Nephron (organoid): ENCODE results near the gene USP46.

ENCODE experiments used
- H3K27ac Mint-ChIP-seq, 3 experiments: 2 replicates each; pipeline ENCODE4 v1.8.0; 2020; ENCODE audit warnings: mixed read lengths in 3 of 3, mild to moderate bottlenecking in 2 of 3, moderate library complexity in 1 of 3
- H3K27me3 Mint-ChIP-seq: 2 replicates; pipeline ENCODE4 v1.8.0; 2021; ENCODE audit warnings: low read depth, mild to moderate bottlenecking, moderate library complexity, mixed read lengths
- H3K36me3 Mint-ChIP-seq: 2 replicates; pipeline ENCODE4 v1.8.0; 2020; ENCODE audit warnings: low read depth, mixed read lengths
- H3K4me1 Mint-ChIP-seq: 2 replicates; pipeline ENCODE4 v1.8.0; 2020; ENCODE audit warnings: mixed read lengths
- H3K4me3 Mint-ChIP-seq, 3 experiments: 2 replicates each; pipeline ENCODE4 v1.8.0; 2020; ENCODE audit warnings: mild to moderate bottlenecking in 3 of 3, mixed read lengths in 3 of 3, moderate library complexity in 2 of 3
- H3K9me3 Mint-ChIP-seq: 2 replicates; pipeline ENCODE4 v1.8.0; 2020; ENCODE audit warnings: mixed read lengths
- TF ChIP-seq, protein P1 (sequence below), 3 experiments: fragments of 200-600 bp; sonication (generic); IDR thresholded peaks; one replicate each; pipeline ENCODE4 v1.5.0; 2021; ENCODE audit warnings: antibody characterized with exemption in 3 of 3; ENCODE audit not compliant: unreplicated experiment in 3 of 3

Gene USP46

DNA sequence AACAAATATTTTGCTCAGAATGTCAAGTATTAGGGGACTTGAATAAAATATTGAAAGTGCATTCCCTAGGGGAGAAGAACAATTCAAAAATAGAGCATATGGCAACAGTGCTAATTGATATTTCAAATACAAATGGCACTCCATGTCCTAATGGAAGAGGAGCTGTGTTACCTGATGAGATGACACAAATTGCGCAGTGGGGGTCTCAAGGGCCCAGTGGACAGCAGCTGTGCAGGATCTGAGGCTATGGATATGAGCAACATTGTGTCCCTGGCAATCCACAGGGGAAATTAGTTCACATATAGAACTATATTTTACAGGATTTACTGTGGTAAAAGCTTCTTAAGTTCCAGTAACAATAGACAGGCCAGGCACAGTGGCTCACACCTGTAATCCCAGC, 17.4 kb upstream of the USP46 start:
- peaks cover 4% of the 10 kb centered on the region for H3K27me3 Mint-ChIP-seq
- no peak overlapping the region for H3K4me3 Mint-ChIP-seq
- no peaks in the 10 kb centered on the region for H3K9me3 Mint-ChIP-seq
- TF ChIP-seq, protein P1, sequence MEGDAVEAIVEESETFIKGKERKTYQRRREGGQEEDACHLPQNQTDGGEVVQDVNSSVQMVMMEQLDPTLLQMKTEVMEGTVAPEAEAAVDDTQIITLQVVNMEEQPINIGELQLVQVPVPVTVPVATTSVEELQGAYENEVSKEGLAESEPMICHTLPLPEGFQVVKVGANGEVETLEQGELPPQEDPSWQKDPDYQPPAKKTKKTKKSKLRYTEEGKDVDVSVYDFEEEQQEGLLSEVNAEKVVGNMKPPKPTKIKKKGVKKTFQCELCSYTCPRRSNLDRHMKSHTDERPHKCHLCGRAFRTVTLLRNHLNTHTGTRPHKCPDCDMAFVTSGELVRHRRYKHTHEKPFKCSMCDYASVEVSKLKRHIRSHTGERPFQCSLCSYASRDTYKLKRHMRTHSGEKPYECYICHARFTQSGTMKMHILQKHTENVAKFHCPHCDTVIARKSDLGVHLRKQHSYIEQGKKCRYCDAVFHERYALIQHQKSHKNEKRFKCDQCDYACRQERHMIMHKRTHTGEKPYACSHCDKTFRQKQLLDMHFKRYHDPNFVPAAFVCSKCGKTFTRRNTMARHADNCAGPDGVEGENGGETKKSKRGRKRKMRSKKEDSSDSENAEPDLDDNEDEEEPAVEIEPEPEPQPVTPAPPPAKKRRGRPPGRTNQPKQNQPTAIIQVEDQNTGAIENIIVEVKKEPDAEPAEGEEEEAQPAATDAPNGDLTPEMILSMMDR (IDR thresholded peaks at IDR 0.05; ENCODE audit: unreplicated experiment in 3 of 3): no peak
- no peaks in the 10 kb centered on the region for H3K36me3 Mint-ChIP-seq
- peaks cover 7% of the 10 kb centered on the region for H3K4me1 Mint-ChIP-seq
- H3K27ac Mint-ChIP-seq: no peak overlapping the region

DNA sequence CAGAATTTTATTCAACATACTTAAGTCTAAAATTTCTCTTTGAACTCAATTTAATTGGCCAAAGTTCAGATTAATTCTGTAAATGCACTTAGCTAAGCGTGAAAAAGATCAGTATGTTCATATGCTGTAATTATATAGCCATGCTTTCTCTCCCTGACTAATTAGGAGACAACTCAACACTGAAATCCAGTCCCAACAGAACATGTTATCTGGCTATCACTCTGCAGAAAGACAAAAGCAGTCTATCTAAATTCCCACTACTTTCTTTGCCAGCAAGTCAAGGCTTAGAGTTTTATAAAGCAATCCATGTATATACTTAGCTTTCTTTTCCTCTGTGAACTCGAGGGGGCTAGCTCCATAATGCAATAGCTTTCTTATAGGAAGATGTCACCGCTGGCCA, 16.0 kb upstream of the USP46 start:
- Mint-ChIP-seq H3K27me3 (peaks cover 4% of the 10 kb centered on the region), H3K36me3 (no peaks in the 10 kb centered on the region), H3K9me3 (no peaks in the 10 kb centered on the region), H3K4me3 (no peak overlapping the region), H3K27ac (no peak overlapping the region), H3K4me1 (peaks cover 7% of the 10 kb centered on the region)
- TF ChIP-seq, protein P1 (IDR thresholded peaks at IDR 0.05; ENCODE audit: unreplicated experiment in 3 of 3): no peak

DNA sequence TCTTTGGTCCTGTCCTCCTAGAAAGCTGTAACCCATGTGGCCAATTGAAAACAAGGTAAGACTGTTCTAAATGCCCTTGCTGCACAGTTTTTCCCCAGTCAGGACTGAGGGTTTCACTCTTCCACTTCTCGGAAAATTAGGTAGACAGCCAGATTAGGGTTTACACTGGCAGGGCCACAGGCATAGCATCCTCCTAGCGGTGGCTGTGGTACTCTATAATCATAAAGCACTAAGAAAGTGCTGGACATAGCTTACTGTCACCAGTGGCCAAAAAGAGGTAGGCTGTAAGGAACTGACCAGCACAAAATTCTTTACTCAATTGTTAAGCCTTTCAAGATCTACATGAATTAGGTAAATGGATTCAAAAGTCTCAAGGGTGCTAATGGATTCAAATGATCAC, 11.6 kb upstream of the USP46 start:
- H3K9me3 Mint-ChIP-seq: peaks cover under 1% of the 10 kb centered on the region
- peaks cover under 1% of the 10 kb centered on the region for H3K4me1 Mint-ChIP-seq
- no peak overlapping the region for H3K4me3 Mint-ChIP-seq
- TF ChIP-seq, protein P1 (IDR thresholded peaks at IDR 0.05; ENCODE audit: unreplicated experiment in 3 of 3): no peak
- H3K27ac Mint-ChIP-seq: no peak overlapping the region
- peaks cover 4% of the 10 kb centered on the region for H3K27me3 Mint-ChIP-seq
- H3K36me3 Mint-ChIP-seq: peaks cover under 1% of the 10 kb centered on the region

DNA sequence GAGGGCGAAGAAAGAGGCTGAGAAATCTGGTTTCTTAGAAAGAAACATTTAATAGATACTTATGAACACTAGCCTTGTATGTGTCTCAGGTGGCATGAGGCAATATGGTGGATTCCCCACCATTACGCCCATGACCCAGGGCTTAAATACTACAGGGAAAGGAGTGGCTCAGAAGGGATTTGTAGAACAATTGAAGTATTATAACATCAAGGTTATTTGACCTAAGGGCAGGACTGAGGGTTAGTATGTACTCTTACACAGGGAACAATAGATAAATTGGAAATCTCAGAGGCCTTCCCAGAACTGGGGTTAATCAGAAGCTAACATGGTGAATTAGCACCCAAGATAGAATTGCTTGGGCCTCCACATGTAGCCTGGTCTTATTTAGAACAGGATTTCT, 11.0 kb upstream of the USP46 start:
- no peak overlapping the region for H3K4me3 Mint-ChIP-seq
- no peak overlapping the region for H3K27ac Mint-ChIP-seq
- peaks cover 4% of the 10 kb centered on the region for H3K9me3 Mint-ChIP-seq
- no peaks in the 10 kb centered on the region for H3K4me1 Mint-ChIP-seq
- peaks cover 4% of the 10 kb centered on the region for H3K36me3 Mint-ChIP-seq
- TF ChIP-seq, protein P1 (IDR thresholded peaks at IDR 0.05; ENCODE audit: unreplicated experiment in 3 of 3): no peak
- H3K27me3 Mint-ChIP-seq: peaks cover 4% of the 10 kb centered on the region

DNA sequence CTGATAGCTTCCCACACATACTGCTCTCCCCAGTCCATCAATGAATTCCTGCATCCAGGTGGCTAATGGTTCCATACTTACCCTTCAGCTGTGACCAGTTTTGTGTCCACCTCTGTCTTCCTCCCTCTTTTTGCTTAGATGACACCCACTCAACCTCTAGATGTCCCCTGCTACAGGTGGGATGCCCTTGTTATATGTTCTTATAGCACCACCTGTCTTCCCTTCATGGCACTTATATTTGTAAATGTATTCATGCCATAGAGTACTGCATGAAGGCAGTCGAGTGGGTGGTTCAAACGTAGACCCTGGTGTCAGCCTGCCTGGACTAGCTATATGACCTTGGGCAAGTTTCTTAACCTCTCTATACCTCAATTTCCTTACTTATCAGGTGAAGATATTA, 6.5 kb upstream of the USP46 start:
- Mint-ChIP-seq H3K36me3 (peaks cover 33% of the 10 kb centered on the region), H3K27ac (peak overlapping the region in 1 of 3 experiments; percentile 3), H3K4me3 (peak overlapping the region in 1 of 3 experiments; percentile 38), H3K9me3 (peaks cover 11% of the 10 kb centered on the region), H3K27me3 (no peaks in the 10 kb centered on the region), H3K4me1 (no peaks in the 10 kb centered on the region)
- TF ChIP-seq, protein P1 (IDR thresholded peaks at IDR 0.05; ENCODE audit: unreplicated experiment in 3 of 3): no peak

DNA sequence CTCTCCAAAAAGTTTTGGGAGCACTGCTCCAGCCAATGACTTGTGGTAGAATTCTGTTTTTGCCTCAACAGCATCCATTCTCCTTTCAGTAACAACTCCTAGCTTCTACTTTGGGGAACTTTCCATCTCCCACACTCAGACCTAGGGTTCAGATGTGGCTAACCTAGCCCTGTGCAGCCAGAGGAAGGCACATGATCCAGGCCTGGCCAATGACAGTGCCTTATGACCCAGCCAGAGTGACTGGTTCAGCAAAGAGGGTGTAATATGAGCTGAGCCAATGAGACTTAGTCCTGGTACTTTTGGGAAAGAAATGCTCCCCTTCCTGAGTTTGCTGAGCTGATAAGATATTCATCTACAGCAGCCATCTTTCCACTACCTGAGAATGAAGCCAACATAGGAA, 5.4 kb upstream of the USP46 start:
- Mint-ChIP-seq H3K4me3 (no peak overlapping the region), H3K36me3 (peaks cover 38% of the 10 kb centered on the region)

More for the DNA sequence above, 5.4 kb upstream of the USP46 start:
- Mint-ChIP-seq H3K9me3 (peaks cover 14% of the 10 kb centered on the region), H3K27ac (no peak overlapping the region), H3K4me1 (peaks cover 6% of the 10 kb centered on the region), H3K27me3 (no peaks in the 10 kb centered on the region)
- TF ChIP-seq, protein P1 (IDR thresholded peaks at IDR 0.05; ENCODE audit: unreplicated experiment in 3 of 3): no peak
